AG04450 (cell line): Measurements from ENCODE around the gene SCLT1. TPM values are rescaled to one million over a fixed set of nuclear protein-coding genes. Genes with fewer than 3 reads are reported as not detected.

Experiments used
- CTCF ChIA-PET: fragments of 300-600, 350-600 bp; formaldehyde crosslinking; extraction: SDS; loops from one replicate; lab custom pipeline; 2022; ENCODE audit warnings: antibody characterized with exemption, inconsistent platforms; lab: Charles Lee
- POLR2A ChIA-PET: fragments of 350-600 bp; formaldehyde crosslinking; extraction: SDS; loops from one replicate; lab custom pipeline; 2021; ENCODE audit warnings: antibody characterized with exemption, inconsistent platforms; lab: Yijun Ruan, JAX
- DNase-seq: peaks from one replicate; pipeline ENCODE4 v3.0.0-alpha.2; 2011; ENCODE audit warnings: low read depth, low spot score
- H3K27ac ChIP-seq: one replicate; pipeline ENCODE4 v1.5.1; 2012; ENCODE audit warnings: low read depth, low read length, control low read depth
- H3K27me3 ChIP-seq: one replicate; pipeline ENCODE4 v1.6.0; 2012; ENCODE audit warnings: low read length; ENCODE audit not compliant: control insufficient read depth, insufficient read depth
- H3K4me3 ChIP-seq: 2 replicates; pipeline ENCODE4 v1.5.1; 2011; ENCODE audit warnings: mild to moderate bottlenecking, low read depth, low read length, control low read depth
- H3K9me3 ChIP-seq: 2 replicates; pipeline ENCODE4 v1.5.1; 2012; ENCODE audit warnings: low read length; ENCODE audit not compliant: control insufficient read depth, insufficient read depth
- polyA plus RNA-seq: library from polyadenylated mRNA; depleted of rRNA; stranded (reverse); fragments of >200 nt; gene quantifications from 2 replicates; pipeline ENCODE4 v1.2.3, GENCODE V29; 2011
- TF ChIP-seq, protein P1 (sequence below): IDR thresholded peaks from 2 replicates; pipeline ENCODE4 v1.5.1; 2011; ENCODE audit warnings: low read depth, low read length, control low read depth, inconsistent platforms

The SCLT1 gene
- polyA plus RNA-seq, 1 experiment, result 7.5 TPM

DNA sequence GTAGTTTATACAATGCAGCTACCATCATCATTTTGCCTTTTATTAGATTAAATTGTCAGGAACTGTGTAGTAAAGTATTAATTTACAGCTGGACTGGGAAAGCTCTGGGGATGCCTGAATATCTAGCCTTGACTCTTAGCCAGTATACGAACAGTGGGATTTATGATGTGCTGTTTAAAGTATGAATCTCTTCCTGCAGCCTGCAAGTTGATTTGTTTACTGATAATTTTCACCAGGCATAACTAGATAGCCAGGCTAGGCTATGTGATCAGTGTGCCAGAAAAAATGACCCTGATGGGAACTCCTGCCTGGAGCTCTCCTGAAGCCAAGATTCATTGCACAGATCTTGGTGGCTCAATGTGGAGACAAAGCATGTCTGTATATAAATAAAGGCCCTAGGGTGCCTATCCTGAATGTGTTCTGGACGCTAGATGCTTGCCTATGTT lies 119.2 kb downstream of the SCLT1 start:
- no peak overlapping the region for H3K27ac ChIP-seq
- DNase-seq, result no peak
- TF ChIP-seq, protein P1, sequence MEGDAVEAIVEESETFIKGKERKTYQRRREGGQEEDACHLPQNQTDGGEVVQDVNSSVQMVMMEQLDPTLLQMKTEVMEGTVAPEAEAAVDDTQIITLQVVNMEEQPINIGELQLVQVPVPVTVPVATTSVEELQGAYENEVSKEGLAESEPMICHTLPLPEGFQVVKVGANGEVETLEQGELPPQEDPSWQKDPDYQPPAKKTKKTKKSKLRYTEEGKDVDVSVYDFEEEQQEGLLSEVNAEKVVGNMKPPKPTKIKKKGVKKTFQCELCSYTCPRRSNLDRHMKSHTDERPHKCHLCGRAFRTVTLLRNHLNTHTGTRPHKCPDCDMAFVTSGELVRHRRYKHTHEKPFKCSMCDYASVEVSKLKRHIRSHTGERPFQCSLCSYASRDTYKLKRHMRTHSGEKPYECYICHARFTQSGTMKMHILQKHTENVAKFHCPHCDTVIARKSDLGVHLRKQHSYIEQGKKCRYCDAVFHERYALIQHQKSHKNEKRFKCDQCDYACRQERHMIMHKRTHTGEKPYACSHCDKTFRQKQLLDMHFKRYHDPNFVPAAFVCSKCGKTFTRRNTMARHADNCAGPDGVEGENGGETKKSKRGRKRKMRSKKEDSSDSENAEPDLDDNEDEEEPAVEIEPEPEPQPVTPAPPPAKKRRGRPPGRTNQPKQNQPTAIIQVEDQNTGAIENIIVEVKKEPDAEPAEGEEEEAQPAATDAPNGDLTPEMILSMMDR, result no peak
- no peak overlapping the region for H3K4me3 ChIP-seq
- ChIA-PET POLR2A (no interaction called here), CTCF (no interaction called here)
- no peaks in the 10 kb centered on the region for H3K27me3 ChIP-seq
- no peaks in the 10 kb centered on the region for H3K9me3 ChIP-seq

DNA sequence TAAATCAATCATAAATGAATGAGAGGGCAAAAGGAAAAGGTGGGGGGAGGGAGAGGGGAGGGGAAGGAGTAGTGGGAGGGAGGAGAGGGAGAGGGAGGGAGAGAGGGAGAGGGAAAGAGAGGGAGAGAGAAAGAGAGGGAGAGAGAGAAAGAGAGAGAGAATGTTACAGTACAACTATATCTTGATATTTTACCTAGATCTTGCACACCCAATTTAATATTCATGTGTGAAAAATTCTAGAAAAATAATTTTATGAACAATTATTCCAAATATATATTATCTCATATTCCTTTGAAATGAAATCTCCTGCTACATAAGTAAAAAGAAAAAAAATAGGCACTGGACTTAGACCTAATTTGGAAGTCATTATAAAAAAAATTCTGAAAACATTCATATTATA lies 120.0 kb downstream of the SCLT1 start:
- TF ChIP-seq, protein P1, result no peak
- CTCF ChIA-PET, result no interaction called here
- no peak overlapping the region for H3K27ac ChIP-seq
- H3K9me3 ChIP-seq, result no peaks in the 10 kb centered on the region
- H3K4me3 ChIP-seq, result no peak overlapping the region
- H3K27me3 ChIP-seq, result no peaks in the 10 kb centered on the region
- no peak for DNase-seq
- POLR2A ChIA-PET, result no interaction called here

DNA sequence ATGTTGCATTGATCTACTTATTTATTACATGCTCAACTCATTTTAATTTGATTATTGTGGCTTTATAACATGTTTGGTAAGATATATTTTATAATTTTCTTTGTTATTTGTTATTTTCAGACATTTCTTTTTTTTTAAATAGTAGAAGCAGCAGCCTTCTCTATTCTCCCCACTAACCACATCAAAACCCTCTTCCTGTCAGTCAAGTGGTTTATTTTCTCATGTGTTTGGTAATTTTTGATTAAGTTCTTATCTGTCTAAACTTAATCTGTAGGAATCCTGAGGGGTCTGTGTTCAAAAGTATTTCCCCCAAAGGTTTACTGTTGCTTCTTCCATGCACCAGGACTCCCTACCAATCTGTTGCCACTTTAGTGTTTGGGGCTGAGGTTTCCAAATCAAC lies 131.9 kb downstream of the SCLT1 start:
- CTCF ChIA-PET, result no interaction called here

DNA sequence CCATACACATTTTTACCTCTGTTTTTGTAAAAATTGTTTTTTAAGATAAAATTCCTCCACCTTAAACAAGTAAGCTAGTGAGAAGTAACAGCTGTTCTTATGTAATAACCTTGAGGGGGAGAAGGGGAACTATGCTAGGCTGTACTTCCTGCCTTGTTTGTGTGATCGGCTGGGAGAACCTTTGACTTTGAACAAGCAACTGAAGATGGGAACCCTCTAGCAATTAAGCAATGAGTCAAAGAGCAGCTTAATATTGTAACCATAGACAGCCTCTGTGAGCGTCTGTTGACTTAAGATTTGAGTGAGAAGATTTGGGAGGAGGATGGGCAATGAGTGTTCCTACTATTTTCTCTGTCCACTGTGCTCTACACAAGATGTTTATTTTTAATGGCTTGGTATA lies 135.1 kb downstream of the SCLT1 start:
- POLR2A ChIA-PET, result no interaction called here
- no peak overlapping the region for H3K4me3 ChIP-seq
- TF ChIP-seq, protein P1, result no peak
- no peaks in the 10 kb centered on the region for H3K9me3 ChIP-seq
- H3K27me3 ChIP-seq, result no peaks in the 10 kb centered on the region
- H3K27ac ChIP-seq, result no peak overlapping the region
- CTCF ChIA-PET, result no interaction called here
- DNase-seq, result no peak

More for the DNA sequence above, 131.9 kb downstream of the SCLT1 start:
- POLR2A ChIA-PET, result no interaction called here
- no peak overlapping the region for H3K27ac ChIP-seq
- TF ChIP-seq, protein P1, result no peak
- DNase-seq, result no peak
- H3K27me3 ChIP-seq, result no peaks in the 10 kb centered on the region
- no peak overlapping the region for H3K4me3 ChIP-seq
- no peaks in the 10 kb centered on the region for H3K9me3 ChIP-seq

DNA sequence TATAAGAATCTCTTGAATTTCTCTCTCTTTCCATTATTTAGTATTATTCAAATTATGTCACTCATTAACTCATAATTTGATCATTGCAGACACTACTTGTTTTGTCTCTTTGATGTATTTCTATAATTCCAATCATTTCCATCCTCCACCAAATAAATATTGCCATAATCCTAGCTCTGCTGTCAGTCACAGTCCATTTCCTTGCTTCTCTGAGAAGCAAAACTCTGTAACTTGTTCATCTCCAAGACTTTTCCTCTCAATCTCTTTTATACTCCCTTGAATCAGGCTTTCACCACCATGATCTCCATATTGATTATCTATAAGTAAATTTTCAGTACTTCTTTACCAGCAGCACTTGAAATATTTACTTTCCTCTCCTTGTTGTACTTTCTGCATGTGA lies 135.9 kb downstream of the SCLT1 start:
- H3K9me3 ChIP-seq, result no peaks in the 10 kb centered on the region
- H3K4me3 ChIP-seq, result no peak overlapping the region
- ChIA-PET POLR2A (no interaction called here), CTCF (no interaction called here)
- no peak overlapping the region for H3K27ac ChIP-seq
- DNase-seq, result no peak
- TF ChIP-seq, protein P1, result no peak
- no peaks in the 10 kb centered on the region for H3K27me3 ChIP-seq
